ENCODE results near the gene MYBL2.

The MYBL2 gene

DNA sequence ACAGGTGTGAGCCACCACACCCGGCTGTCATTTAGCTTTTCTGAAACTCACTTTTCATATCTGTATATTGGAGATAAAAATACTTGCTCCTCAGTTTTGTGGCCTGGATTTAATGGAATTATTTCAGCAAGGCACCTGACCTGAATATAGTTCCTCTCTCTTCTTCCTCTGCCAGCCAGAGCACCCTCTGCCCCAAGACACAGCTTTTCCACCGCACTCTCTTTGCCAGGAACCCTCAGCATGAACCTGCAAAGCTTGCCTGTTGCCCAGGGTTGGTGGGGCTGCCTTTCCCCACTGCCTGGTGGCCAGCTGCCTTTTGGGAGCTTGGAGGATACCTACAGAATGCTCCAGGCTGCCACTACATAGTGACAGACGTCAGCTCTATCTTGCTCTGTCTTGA, 56.8 kb downstream of the MYBL2 start:
- no peak for DNase-seq (ENCODE audit: low read depth)

DNA sequence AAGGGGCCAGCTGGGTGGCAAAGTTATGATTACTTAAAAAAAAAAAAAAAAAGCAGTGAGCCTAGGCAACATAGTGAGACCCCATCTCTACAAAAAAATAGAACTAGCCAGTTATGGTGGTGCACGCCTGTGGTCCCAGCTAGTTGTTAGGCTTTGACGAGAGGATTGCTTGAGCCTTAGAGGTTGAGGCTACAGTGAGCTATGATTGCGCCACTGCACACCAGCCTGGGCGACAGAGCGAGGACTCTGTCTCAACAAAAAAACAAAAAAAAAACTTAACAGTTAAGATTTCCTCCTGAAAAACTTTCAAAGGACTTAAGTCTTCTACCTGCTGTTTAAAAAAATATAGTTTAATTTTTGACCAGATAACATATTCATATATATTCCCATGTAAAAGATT, 57.5 kb downstream of the MYBL2 start:
- DNase-seq (ENCODE audit: low read depth), result no peak

DNA sequence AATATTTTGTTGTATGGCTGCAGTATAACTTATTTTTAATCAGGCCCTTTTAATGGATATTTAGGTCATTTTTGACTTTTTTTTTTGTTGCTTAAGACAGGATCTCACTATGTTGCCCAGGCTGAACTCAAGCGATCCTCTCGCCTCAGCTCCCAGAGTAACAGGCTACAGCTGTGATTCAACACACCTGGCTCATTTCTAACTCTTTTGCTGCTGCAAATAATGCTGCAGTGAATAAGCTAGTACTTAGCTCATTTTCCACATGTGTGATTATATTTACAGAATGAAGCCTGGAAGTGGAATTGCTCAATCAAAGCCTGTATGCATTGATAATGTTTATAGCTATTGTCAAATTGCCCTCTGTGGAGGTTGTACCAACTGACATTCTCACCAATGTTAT, 58.8 kb downstream of the MYBL2 start:
- no peak for DNase-seq (ENCODE audit: low read depth)

DNA sequence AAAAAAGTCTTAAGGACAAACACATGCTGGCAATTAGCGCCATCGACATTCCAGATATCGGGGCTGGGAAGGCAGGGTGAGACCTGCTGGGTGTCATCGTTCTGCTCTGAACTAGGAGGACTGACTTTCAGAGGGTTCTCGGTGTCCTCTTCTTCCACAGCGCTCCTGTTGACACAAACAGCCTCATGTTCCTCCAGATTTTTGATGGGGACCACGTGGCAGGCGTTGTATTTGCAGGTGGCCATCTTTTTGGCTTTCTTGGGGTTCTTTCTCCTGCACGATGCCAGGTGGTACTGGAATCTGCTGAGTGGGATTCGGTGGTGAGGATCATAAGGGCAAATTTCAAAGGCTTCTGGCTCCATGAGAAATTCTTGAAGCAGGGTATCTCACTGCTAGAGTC, 59.4 kb downstream of the MYBL2 start:
- no peak for DNase-seq (ENCODE audit: low read depth)

DNA sequence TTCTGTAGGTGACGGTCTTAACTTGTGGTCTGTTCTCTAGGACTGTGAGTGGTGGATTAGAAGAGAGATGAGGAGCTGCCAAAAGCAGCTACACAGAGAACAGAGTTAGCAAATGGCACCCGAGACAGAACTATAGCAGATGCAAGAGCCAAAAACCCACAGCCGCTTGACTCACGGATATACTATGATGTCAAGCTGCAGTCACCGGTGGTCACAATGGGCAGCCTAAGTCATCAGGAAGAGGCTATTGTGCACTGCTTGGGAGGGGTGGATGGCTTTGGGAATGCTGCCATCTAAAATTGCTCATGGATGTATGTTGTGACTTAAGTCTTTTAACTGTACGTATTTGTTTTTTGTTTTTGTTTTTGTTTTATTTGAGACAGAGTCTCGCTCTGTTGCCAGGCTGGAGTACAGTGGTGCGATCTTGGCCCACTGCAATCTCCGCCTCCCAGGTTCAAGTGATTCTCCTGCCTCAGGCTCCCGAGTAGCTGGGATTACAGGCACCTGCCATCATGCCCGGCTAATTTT, 60.0 kb downstream of the MYBL2 start, which contains the start of gene GTSF1L:
TSS of gene GTSF1L (minus strand) at position 192 of the 528 bp plus-strand sequence. CDS start 308 bp downstream, outside the sequence.
- DNase-seq (ENCODE audit: low read depth), result no peak

DNA sequence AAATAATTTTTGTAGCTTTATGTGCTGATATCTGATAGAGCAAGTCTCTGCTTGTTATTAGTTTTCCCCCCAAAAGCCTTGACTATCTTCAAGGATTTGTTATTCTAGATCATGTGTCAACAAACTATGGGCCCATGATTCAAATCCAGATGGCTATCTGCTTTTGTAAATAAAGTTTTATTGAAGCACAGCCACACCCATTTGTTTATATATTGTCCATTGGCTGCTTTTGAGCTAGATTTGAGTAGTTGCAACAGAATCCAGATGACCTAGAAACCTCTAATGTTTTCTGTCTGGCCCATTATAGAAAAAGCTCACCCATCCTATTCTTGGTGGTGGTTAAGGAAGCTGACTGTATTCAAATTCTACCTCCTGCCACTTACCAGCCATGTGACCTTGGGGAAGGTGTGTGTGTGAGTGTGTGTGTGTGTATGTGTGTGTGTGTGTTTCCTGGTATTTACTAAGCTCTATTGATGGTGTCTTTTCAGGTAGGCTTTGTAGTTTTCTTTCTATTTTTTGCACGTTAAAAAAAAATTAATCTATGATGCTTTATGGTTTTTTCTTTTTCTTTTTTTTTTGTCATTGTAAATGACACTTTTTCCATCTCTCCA, 61.2 kb downstream of the MYBL2 start:
- no peak for DNase-seq (ENCODE audit: low read depth)

DNA sequence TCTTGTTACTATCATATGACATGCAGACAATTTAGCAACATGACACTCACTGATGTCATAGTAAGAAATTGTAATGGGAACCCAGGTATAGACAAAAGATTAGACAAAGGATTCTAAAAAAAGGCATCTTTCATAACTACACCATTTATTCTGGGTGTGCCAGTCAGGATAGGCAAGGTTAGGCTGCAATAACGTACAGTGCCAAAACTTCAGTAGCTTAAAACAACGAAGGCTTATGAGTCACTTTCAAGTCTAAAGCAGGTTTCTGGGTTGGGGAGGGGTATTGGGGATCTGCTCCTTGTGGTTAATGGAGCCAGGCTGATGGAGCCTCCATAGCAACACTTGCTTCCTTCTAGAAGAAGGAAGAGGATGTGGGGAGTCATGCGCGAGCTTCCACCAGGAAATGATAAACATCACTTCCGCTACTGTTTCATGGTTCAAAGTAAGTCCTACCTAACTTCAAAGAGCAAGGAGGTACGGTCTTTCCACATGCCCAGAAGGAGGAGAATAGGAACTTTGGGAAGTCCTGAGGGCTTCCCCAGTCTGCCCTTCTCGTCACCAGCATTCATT, 61.9 kb downstream of the MYBL2 start:
- no peak for DNase-seq (ENCODE audit: low read depth)

DNA sequence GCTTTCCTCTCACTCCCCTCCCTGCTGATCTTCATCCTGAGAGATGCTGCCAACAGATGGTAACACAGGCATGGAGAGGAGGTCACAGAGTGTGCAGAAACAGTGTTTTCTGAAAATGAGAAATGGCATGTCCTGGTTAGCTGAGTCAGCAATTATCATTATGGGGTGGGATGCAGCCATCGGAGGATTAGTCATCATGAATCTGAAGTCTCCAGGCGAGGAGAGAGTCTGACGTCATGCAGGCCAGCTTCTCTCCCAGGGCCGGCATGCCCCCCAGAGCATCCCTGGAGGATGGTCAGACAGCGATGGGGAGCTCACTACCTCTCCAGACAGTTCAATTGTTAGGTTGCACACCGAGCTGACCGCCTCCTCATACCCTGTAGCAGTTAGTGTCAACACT, 64.6 kb downstream of the MYBL2 start:
- DNase-seq (ENCODE audit: low read depth), result no peak

DNA sequence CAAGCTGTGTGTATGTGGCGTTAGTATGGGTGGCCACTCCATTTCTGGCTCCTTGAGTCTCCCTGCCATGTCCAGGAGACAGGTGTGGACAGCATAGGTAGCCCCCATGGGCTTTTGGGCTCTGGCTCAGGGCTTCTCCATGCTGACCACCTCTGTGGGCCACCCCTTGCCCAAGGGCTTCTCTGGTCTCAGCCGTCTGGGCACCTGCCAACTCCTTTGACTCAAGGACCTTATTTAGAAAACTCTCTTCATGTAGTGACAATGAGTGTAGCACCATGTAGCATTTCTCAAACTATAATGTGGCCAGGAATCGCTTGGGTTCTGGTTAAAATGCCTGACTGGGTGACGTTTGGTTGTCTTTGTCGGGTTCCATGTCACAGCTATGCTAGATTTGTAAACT, 65.0 kb downstream of the MYBL2 start:
- no peak for DNase-seq (ENCODE audit: low read depth)

DNA sequence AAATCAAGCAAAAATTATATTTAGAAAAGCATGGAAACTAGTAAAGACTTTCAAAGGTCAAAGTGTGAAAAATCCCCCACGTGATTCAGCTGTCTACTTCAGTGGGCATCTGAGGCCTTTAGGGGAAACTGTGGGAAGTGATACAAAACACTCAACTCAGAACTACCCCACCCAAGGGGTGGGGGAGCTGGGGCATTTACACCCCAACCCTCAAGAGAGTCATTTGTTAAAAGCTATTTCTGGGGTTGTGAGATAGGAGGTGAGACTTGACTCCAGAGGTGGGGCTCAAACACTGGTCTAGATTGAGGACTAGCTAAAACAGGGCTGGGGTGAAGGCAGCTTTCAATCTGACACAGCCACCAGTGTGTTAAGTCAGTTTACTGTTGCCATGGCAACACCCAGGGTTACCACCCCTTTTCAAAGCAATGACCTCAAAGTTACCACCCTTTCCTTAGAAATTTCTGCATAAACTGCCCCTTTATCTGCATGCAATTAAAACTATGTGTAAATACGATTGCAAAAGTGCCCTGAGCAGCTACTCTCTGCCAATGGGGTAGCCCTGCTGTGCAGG, 69.8 kb downstream of the MYBL2 start:
- no peak for DNase-seq (ENCODE audit: low read depth)

DNA sequence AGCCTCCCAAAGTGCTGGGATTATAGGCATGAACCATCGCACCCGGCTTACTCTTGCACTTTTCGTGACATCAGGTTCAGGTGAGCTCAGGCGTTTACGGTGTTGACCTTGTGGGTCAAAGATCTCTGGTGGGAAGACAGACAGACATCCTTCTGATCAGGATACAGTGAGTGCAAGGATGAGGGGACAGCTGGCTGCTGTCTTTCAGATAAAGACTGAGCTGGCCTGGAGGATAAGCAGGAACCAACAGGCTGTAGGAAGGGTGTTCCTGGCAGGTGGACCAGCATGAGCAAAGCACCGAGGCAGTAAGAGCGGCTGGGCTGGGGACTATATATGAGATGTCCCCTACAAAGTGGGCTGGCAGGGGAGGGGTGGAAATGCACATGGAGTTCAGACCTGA, 71.0 kb downstream of the MYBL2 start:
- no peak for DNase-seq (ENCODE audit: low read depth)

DNA sequence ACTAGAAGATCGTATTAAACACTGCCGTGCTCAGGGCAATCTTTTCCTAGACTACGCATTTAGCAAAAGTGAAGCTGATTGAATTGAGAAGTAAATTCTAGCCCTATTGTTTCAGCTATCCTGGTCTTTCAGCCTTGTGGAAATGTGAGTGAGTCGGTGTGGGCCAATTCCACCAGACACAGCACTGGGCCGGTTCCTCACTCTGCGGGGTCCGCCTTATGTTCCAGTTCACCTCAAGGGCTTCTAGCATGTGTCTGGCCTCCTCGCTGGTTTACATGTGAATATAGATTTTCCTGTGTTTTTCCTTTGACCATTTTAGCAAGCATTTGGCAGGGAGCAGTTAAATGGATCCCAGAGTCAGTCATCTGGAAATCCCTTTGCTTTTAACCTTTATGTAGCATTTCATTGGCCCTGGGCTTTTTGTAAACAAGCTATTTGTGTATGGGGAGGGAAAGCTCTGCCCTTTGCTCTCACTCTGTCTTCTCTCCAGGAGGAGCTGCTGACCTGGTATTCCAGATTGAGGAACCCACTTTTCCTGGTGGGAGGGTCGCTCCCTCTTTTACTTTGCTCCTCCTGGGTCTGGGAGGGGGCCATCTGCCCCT, 72.3 kb downstream of the MYBL2 start:
- no peak for DNase-seq (ENCODE audit: low read depth)

DNA sequence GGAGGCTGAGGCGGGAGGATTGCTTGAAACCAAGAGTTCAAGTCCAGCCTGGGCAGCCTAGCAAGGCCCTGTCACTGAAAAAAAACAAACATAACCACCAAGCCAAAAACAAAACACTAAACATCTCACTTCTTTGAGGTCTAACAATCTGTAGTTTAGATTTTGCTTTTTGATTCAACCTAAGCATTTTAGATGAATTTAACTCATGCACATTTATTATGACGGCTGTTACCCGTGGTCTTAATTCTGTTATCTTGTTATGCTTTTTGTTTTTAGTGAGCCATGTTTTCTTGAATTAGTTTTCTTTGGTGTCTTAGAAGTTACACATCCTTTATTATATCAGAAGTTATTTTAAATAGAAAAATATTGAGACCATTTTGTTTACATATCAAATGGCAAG, 73.7 kb downstream of the MYBL2 start:
- DNase-seq (ENCODE audit: low read depth), result no peak

DNA sequence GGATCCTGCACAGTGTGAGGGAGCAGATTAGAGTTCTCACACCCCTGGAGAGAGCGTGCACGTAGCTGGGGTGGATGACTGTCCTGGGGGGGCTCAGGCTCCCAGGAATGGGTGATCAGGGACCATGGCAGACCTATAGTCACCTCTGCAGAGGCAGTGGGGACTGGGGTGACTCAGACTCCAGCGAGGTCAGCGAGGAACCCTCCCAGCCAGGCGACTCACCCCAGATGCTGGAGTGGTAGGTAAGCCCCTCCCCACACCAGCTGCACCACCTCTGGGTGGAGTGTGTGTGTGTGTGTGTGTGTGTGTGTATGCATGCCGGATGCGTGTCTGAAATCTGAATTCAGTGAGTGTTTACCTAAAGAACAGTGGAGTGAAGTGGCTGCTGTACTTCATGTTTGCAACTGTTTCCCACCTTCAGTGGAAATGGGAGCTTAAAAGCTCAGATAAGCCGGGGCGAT, 77.3 kb downstream of the MYBL2 start:
- DNase-seq (ENCODE audit: low read depth), result no peak

DNA sequence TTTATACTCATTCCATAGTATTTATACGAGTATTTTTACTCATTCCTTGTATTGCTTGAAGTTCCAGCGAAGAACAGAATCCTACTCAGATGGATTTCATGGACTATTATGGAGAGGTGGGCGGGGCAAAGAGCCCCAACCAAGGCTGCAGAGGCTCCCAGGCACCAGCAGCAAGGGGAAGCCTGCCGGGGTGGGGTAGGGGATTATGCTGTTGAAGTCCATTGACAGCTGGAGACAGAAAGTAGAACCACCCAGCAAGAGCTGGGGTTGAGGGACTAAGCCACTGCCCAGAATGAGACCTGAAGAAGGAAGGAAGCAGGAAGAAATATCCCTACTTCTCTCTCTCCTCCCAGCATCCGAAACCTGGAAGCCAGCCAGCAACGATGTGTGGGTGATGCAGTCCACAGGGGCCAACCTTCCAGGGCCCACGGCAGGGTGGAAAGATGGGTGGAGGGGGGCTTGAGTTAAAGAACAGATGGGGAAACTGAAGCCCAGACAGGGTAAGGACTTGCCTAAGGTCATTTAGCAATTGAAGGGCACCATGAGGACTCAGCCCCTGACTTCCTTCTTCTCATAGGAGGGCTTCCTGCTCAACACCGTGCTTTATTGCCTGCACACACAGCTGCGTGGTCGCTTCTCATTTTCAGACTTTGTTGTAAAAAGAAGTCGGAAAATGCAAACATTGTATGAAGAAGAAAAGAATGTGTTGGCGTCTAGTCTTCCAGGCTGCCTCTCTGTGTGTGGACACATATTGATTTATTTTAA, 78.2 kb downstream of the MYBL2 start:
- DNase-seq (ENCODE audit: low read depth), result no peak

DNA sequence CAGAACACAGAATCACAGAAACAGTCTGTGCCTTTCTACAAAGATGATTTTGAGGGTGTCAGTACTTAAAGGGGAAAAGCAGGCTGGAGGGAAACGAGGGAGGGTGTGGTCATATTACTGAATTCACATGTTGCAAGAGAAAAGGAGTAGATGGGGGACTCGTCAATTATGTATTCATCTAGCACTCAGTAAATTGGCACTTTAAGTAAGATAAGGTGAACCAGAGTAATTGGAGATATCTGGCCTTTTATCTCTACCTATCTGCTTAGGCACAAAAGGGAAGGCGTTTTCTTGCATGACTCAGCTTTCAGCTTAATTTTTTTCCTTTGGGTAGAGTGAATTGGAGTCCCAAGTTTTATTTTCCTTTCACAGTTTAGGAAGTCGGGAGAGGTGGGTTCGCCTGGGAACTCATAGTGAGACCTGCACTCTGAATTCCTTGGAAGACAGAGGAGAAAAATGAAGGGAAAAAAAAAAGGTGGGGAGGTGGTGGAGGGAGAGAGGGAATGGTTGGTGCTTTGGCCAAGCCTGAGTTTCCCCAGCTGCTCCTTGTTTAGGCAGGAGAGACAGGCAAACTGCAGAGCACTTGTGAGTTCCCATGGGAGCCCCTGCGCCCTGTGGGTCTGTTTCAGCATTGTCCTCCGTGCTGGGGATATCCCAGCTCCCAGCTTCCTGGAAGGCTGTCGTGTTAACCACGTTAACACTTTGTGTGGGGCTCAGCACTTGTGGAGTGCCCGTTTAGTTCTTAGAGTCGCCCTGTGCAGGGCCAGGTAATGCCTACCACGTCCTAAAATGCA, 79.6 kb downstream of the MYBL2 start:
- no peak for DNase-seq (ENCODE audit: low read depth)

DNA sequence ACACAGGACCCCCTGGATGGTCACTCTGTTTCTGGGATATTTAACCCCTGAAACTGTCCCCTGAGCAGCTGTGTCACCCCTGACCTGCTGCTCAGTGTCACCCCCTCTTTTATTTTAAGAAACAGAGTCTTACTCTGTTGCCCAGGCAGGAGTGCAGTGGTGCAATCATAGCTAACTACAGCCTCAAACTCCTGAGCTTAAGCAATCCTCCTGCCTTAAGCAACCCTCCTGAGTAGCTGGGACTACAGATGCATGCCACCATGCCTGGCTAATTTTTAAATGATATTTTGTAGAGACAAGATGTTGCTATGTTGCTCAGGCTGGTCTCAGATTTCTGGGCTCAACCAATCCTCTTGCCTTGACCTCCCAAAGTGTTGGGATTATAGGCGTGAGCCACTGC, 81.4 kb downstream of the MYBL2 start:
- no peak for DNase-seq (ENCODE audit: low read depth)

DNA sequence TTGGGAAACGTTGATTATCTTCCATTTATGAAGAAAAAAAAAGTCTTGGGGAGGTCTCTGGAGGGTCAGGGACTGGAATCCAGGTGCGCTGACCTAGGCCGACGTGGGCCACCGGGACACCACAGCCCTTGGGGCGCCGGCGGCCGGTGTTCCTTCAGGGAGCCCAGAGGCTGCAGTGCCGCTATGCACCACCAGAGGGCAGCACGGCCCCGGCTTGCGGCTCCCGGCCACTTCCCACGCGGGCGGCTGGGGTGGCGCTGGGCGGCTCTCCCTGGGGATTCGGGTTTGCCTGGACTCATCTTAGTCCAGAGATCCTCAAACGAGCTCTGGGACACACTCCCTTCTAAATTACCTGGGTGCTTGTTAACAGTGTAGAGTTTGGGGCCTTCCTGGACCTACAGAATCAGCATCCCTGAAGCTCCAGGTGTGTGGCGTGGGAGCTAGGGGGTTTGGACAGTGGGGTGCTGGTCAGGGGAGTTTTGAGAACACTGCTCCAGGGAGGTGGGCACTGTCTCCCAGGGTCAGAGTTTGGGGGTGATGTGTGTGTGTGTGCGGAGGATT, 82.9 kb downstream of the MYBL2 start:
- DNase-seq (ENCODE audit: low read depth), result no peak

DNA sequence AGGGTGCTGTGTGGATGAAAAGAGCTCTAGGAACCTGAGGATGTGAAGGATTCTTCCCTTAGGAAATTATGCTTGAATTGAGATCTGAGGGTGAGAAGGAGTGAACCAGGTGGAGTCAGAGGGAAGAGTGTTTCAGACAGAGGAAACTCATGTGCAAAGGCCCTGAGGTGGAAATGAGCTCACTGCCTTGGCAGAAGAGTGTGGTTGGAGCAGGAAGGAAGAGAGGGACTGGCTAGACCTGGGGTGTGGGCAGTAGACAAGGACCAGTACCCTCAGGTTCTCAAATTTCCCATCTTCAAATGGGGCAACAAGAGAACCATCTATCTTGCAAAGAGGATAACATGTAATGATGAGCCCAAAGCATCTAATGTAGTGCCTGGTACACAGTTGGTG, 83.9 kb downstream of the MYBL2 start:
- DNase-seq (ENCODE audit: low read depth), result no peak

DNA sequence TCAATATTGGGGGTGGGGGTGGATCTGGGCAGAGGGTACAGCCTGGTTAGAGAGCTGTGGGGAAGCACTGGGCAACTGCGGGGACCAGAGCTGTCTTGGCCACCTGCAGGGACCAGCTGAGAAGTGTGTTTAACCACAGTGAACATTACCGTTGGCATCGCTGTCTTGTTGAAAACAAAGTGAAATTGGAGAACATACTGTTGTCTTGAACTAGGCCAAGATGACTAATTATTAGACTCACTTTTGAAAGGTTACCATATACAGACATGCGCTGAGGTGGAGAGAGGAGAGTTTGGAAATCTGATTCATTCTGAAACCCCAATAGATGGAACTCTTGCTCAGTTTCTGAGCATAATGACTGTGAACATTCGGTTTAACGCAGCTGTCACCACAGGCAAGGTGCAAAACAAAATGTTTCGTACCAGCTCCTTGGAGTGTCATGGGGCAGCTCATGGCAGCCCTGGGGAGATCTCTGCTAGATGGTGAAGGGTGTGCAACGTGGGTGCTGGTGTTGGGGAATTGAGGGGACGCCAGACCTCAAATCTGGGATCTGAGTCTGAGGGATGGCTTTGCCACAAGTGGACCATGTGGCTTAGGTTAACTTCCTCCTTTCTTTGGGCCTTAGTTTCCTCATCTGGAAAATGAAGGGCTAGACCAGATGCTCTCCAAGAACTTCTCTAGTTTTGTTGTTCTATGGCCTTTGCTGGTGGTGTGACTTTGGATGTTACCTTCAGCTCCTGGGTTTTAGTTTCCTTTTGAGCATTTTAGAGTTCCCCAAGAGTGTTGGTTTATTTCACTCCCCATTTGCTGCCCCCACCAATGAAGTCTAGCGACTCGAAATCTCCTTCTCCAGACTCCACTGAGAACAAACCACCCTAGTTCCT, 84.5 kb downstream of the MYBL2 start:
- DNase-seq (ENCODE audit: low read depth), result no peak
